Measurements from ENCODE around the gene C10orf71.

DNA sequence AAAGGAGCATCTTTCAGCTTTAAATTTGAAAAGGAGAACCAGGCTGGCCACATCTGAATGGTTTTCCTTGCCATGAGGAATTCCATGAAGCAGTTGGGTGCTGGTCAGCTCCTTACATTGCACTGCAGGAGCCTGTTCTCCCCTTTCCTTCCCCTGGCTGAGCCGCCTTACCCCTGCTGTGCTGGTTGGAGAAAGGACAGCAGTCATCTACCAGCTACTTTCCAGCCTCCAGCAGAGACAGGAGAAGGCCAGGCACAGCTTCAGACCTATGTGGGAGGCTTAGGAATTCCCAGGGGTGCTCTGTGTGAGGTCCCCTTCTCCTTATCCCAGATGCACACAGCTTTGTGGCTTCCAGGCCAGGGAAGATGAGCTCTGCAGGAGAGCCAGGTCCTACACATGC is 4.7 kb downstream of the C10orf71 start:
- TF ChIP-seq, protein P1, sequence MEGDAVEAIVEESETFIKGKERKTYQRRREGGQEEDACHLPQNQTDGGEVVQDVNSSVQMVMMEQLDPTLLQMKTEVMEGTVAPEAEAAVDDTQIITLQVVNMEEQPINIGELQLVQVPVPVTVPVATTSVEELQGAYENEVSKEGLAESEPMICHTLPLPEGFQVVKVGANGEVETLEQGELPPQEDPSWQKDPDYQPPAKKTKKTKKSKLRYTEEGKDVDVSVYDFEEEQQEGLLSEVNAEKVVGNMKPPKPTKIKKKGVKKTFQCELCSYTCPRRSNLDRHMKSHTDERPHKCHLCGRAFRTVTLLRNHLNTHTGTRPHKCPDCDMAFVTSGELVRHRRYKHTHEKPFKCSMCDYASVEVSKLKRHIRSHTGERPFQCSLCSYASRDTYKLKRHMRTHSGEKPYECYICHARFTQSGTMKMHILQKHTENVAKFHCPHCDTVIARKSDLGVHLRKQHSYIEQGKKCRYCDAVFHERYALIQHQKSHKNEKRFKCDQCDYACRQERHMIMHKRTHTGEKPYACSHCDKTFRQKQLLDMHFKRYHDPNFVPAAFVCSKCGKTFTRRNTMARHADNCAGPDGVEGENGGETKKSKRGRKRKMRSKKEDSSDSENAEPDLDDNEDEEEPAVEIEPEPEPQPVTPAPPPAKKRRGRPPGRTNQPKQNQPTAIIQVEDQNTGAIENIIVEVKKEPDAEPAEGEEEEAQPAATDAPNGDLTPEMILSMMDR (IDR thresholded peaks at IDR 0.05): no peak
- TF ChIP-seq REST (IDR thresholded peaks at IDR 0.05; ENCODE audit: insufficient read depth in 1 of 2, low read depth in 2 of 2, low read length in 1 of 2) (no peak), SIN3A (IDR thresholded peaks at IDR 0.05; ENCODE audit: borderline replicate concordance, insufficient read depth, low read depth, low read length) (no peak), POLR2AphosphoS5 (IDR thresholded peaks at IDR 0.05; ENCODE audit: low read depth, low read length) (no peak)
